KOPT-K1 (cell line): Measurements from ENCODE around the gene SLC47A1.
"Not testable (repeated sequence)": the region's sequence is repeated elsewhere in the genome, so short reads cannot be mapped to it uniquely, and the experiment has no call there.

Experiments used
- H3K27ac ChIP-seq: fragments of 200-600 bp; sonication (generic); 2 replicates; pipeline ENCODE4 v1.5.1; 2016; ENCODE audit warnings: antibody characterized with exemption, mild to moderate bottlenecking, low read depth, low read length; ENCODE audit not compliant: poor library complexity, severe bottlenecking
- H3K36me3 ChIP-seq: fragments of 200-600 bp; sonication (generic); 2 replicates; pipeline ENCODE4 v1.5.1; 2017; ENCODE audit warnings: antibody characterized with exemption, mild to moderate bottlenecking, low read length, moderate library complexity; ENCODE audit not compliant: insufficient read depth
- H3K9me3 ChIP-seq: fragments of 200-600 bp; sonication (generic); 2 replicates; pipeline ENCODE4 v1.5.1; 2017; ENCODE audit warnings: antibody characterized with exemption, low read length, mild to moderate bottlenecking; ENCODE audit not compliant: insufficient read depth, poor library complexity, severe bottlenecking

The SLC47A1 gene, protein sequence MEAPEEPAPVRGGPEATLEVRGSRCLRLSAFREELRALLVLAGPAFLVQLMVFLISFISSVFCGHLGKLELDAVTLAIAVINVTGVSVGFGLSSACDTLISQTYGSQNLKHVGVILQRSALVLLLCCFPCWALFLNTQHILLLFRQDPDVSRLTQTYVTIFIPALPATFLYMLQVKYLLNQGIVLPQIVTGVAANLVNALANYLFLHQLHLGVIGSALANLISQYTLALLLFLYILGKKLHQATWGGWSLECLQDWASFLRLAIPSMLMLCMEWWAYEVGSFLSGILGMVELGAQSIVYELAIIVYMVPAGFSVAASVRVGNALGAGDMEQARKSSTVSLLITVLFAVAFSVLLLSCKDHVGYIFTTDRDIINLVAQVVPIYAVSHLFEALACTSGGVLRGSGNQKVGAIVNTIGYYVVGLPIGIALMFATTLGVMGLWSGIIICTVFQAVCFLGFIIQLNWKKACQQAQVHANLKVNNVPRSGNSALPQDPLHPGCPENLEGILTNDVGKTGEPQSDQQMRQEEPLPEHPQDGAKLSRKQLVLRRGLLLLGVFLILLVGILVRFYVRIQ

DNA sequence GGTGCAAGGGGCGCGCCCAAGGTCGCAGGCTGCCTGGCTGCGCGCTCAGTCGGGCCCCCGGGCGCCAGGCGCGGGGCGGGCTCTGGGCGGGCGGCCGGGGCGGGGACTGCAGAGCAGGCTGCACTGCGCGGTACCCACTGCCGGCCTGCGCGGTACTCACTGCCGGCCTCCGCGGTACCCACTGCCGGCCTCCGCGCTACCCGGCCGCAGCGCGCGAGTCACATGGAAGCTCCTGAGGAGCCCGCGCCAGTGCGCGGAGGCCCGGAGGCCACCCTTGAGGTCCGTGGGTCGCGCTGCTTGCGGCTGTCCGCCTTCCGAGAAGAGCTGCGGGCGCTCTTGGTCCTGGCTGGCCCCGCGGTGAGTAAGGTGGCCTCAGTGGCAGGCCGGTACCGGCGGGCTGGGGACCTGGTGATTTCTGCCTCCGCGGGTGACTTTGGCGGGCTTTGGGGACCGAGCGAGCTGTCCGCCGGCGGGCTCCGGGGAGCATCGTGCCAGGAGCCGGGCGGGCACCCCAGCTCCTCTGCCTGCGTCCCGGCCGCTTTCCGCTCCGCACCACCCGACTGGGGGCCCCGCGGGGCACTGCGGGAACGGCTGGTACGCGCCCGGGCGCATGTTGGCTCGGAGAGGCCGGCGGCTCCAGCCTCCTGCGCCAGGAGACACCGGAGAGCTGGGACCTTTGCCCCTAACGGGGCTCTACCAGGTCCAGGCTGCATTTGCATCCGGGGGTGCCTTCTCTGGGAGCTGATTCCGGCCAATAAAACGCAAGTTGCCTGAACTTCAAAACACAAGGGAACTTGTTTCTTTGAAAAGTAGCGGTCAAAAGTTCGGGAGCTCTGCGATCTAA lies at the start of gene SLC47A1:
Gene SLC47A1 (plus strand): TSS at position 137 of the 844 bp plus-strand sequence. CDS start 86 bp downstream, at position 223.
- H3K36me3 ChIP-seq: no peaks in the 10 kb centered on the region
- H3K9me3 ChIP-seq: no peaks in the 10 kb centered on the region
- no peak within 1 kb of the TSS for H3K27ac ChIP-seq

DNA sequence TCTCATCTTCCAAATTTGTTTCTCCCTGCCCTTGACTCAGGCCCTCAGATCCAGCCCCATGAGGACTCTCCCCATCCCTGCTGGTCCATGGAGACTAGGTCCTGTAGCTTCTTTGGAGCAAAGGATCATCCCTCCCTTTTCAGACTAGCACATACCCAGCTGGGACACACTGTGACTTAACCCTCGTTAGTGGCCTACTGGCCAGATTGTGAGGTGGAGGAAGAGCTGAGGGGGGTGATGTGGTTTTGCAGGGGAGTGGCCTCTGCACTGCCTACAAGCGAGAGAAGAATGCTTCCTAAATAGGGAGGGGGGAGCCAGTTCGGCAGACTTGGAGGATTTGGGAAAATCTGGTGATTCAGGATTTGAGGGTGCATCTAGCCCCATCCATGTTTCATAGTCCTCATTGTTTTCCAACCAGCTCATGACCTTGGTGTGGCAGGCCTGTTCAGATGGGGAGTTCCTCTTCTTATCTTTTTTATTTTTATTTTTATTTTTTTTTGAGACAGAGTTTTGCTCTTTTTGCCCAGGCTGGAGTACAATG lies 47.8 kb upstream of the SLC47A1 start:
- H3K9me3 ChIP-seq: no peaks in the 10 kb centered on the region
- H3K27ac ChIP-seq: no peak overlapping the region
- H3K36me3 ChIP-seq: no peaks in the 10 kb centered on the region

DNA sequence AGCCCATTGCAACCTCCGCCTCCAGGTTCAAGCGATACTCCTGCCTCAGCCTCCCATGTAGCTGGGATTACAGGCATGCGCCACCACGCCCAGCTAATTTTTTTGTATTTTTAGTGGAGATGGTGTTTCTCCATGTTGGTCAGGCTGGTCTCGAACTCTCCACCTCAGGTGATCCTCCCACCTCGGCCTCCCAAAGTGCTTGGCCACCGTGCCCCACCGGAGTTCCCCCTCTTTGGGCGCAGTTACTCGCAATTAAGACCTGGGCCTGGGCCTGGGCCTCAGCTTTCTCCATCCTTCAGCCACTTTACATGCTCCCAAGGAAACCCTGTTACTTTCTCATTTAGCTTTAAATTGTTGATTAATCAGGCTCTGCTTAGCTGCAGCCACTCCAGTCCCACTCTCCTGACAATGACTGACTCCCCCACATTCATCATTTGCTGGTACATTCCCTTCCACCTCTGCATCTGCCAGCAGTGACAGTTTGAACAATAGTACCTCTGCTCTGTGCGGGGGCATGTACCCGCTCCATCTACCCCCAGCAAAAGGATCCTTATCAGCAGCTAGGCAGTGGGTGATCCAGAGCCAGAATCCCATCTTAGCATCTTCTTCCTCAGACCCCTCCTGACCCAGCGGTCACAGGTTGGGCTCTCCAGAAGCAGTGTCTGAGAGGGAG lies 47.2 kb upstream of the SLC47A1 start:
- Histone ChIP-seq H3K36me3 (no peaks in the 10 kb centered on the region), H3K27ac (no peak overlapping the region), H3K9me3 (no peaks in the 10 kb centered on the region)

DNA sequence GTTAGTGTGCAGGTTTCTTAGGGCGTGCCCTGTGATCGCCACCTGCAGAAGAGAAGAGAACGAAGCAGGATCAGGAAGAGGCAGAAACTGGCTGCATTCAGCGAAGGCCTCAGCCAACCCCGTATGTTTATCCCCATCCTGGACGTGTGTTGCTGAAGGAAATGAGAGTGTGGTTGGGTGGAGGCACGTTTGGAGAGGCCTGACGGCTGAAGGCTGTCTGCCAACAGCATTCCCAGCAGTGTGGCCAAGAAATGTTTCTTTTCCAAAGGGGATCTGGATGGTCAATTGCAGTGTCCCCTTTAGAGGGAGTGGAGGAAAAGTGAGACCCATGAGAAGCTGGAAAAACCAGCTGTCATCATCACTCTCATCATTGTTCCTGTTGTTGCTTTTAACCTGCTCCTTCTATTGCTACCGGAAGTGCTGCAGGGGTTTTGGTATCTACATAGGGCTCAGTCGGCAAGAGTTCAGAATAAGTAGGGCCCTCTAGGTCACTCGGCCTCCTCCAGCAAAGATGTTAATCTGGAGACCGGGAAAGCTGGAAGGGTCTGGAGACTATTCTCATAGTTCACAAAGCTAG lies 46.5 kb upstream of the SLC47A1 start:
- Histone ChIP-seq H3K27ac (no peak overlapping the region), H3K36me3 (no peaks in the 10 kb centered on the region), H3K9me3 (no peaks in the 10 kb centered on the region)

DNA sequence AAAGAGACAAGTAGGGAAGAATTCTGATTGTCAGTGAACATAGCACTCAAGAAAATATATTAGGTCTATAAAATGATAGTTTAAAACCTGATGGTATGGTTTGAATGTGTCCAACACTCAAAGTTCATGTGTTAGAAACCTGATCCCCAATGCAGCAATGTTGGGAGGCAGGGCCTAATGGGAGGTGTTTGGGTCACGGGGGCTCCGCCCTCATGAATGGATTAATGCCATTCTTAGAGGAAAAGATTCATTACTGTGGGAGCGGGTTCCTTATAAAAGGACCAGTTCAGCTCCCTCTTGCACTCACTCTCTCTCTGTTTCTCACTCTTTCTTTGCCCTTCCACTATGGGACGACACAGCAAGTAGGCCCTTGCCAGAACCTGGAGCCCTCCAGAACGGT lies 41.5 kb upstream of the SLC47A1 start:
- H3K27ac ChIP-seq: no peak overlapping the region

DNA sequence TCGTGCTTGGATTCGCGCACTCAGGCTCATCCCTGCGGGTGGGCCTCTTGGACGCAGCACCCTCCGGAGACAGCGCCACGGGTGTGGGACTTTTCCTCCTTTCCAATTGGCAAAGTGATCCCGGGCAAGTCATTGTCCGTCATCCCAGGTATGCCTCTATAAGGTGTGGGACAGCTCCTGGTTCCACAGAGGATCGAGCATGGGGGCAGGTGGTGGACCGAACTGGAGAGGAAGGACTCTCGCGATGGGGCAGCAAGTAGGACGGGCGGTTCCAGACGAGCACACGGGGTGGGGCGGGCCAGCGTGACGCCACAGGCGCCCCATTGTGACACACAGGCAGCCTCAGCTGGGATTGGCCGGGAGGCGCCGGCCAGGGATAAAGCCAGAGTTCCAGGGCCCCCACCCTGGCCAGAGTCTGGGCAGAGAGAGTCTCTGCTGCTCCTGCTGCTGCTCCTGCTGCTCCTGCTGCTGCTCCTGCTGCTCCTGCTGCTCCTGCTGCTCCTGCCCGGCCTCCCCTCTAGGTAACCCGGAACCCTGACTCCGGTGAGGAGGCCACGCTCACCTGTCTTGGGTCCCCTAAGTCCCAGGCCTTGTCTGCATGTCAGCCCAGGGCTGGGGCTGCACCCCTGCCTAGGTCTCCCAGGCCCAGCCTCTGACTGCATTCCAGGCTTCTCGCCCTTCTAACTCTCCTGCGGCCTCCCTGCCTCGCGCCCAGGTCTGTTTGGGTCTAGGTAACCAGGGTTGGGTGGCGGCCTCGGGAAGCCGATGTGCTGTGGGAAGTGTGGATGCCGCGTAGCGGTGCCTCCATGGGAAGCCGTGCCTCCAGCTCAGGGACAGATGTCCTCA lies 38.5 kb upstream of the SLC47A1 start:
- Histone ChIP-seq H3K36me3 (no peaks in the 10 kb centered on the region), H3K27ac (no peak overlapping the region), H3K9me3 (no peaks in the 10 kb centered on the region)

More for the DNA sequence above, 41.5 kb upstream of the SLC47A1 start:
- Histone ChIP-seq H3K9me3 (no peaks in the 10 kb centered on the region), H3K36me3 (no peaks in the 10 kb centered on the region)

DNA sequence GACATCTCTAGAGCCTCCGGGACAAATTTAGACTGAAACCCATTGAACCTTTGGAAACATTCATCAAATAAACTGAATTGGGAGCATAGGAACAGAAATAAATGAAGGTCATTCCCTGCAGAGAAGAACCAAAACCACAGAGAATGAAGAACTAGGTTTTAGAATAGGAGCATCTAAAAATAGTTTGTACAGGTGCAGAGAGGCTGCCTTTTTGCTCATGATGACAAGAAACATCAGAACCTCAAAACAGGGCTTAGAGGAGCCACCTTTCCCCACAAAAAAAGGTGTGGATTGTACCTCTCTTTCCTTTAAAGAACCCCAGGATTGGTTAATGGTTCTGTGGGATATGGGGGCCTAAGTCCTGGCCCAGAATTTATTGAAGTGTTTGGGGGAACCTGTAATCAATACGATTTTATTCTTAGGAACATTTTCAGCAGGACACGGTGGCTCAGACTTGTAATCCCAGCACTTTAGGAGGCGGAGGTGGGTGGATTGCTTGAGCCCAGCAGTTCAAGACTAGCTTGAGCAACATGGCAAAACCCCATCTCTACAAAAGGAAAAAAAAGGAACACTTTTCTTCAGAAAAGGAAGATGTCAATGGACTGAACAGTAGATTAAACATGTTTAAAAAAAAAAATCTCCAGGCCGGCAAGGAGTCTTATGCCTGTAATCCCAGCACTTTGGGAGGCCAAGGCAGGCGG lies 37.7 kb upstream of the SLC47A1 start:
- no peaks in the 10 kb centered on the region for H3K36me3 ChIP-seq
- no peaks in the 10 kb centered on the region for H3K9me3 ChIP-seq
- H3K27ac ChIP-seq: no peak overlapping the region

DNA sequence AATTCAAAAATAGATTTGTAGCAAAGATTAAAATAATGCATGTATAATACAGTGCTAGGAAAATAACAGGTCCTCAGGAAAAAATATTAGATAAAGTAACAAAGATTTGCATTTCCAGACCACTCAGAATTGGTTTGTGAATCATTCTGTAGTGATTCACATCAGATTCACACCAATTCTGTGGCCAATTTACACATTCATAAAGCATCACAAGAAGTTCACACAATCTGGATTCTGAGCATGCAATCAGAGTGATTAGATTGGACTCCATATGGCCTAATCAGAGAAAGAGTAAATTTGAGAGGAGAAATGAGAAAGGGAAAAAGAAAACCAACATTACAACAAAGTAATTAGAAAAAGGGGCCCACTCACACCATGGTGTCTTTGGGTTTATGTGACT lies 36.0 kb upstream of the SLC47A1 start:
- H3K36me3 ChIP-seq: no peaks in the 10 kb centered on the region
- no peaks in the 10 kb centered on the region for H3K9me3 ChIP-seq
- H3K27ac ChIP-seq: no peak overlapping the region

DNA sequence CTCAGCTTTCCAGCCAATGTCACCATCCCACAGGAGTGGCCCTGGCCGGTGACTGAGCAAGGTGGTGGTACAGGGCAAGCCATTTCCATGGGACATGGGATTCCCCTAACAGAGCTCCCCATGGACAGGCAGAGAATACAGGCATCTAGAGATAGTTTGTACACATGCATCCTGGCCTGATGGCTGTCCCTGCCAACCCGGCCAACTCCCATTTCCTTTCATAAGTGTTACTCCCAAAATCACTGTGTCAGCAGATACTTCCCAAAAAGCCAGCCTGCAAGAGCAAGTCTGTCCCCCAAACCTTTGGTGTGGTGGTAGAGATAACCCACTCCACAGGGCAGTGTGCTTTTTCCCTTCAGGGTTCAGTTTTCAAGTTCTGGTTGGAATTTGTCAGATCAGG lies 32.4 kb upstream of the SLC47A1 start:
- H3K27ac ChIP-seq: no peak overlapping the region
- H3K36me3 ChIP-seq: no peaks in the 10 kb centered on the region
- H3K9me3 ChIP-seq: no peaks in the 10 kb centered on the region

DNA sequence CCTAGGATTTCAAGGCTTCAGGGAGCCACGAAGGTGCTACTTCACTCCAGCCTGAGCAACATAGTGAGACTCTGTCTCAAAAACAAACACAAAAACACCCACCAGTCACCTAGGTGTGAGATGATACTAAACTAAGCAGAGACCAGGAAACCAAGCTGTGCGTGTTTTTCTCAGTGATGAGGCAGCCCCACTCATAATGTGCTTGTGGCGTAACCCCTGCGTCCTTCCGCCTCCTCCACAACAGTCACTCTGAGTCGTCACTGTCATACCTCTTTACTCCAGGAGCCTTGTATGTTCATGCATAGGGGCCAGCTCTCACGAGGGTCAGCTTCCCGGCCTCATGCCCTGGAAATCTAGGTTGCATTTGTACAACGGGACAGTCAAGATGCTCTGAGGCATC lies 31.1 kb upstream of the SLC47A1 start:
- no peaks in the 10 kb centered on the region for H3K9me3 ChIP-seq
- no peaks in the 10 kb centered on the region for H3K36me3 ChIP-seq
- no peak overlapping the region for H3K27ac ChIP-seq

DNA sequence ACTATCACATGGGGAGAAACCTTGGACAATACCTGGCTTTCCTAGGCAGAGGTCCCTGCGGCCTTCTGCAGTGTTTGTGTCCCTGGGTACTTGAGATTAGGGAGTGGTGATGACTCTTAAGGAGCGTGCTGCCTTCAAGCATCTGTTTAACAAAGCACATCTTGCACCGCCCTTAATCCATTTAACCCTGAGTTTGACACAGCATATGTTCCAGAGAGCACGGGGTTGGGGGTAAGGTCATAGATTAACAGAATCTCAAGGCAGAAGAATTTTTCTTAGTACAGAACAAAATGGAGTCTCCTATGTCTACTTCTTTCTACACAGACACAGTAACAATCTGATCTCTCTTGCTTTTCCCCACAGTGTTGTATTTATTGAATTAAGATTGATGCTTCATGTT lies 28.1 kb upstream of the SLC47A1 start:
- not testable (repeated sequence) for H3K27ac ChIP-seq, H3K9me3 ChIP-seq, H3K36me3 ChIP-seq

DNA sequence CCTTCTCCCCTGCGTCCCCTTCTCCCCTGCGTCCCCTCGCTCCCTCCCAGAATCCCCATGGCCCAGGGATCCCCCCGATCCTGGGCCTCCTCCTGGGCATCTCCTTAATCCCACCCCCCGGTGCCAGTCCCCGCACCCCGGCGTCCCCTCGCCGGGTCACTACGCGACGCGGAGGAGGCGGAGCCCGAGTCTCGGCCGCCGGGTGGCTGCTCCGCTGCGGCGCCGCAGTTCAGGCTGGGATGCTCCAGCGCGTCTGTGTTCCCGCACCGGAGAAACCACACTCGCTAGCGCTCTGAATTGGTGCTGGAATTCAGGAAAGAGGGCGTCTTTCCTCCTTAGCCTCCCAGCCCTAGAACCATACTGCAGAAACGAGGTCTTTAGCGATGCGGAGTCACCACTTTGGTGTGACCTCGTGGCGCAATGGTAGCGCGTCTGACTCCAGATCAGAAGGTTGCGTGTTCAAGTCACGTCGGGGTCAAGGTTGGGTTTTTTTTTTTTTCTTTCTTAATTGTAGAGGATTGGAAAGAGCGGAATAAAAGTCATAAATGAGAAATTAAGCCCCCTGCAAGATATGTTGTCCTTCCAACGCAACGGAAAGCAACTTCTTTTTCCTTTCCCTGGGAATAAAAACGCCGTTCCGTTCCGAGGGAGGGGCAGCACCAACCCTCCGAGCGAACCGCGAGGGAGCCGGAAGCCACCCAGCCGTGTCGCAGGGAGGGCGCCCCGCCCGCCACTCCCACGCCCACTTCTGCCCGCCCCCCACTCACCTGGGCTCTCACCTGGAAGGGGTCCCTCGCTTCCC lies 25.7 kb upstream of the SLC47A1 start:
- Histone ChIP-seq H3K27ac (no peak overlapping the region), H3K36me3 (no peaks in the 10 kb centered on the region), H3K9me3 (no peaks in the 10 kb centered on the region)

DNA sequence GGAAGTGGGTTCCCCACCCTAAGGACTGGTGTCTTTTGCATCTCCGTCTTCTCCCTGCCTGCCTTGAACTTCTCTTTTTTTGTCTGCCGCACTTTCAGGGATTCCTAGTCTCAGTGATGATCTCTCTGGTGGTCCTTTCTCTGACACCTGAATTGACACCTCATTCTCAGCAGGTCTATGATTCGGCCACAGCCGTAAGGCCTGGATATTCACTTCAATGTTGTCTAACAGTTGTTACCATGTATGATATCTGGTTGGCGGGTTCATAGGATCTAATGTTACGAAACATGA lies 25.1 kb upstream of the SLC47A1 start:
- no peaks in the 10 kb centered on the region for H3K9me3 ChIP-seq
- no peaks in the 10 kb centered on the region for H3K36me3 ChIP-seq
- H3K27ac ChIP-seq: no peak overlapping the region
